22Rv1 (cell line): ENCODE measurements around the gene AGTPBP1.

Experiments
- CTCF ChIP-seq: fragments of 450-650 bp; IDR thresholded peaks from 2 replicates; pipeline ENCODE4 v1.5.1; 2017; ENCODE audit warnings: mild to moderate bottlenecking
- ZFX ChIP-seq: fragments of 450-650 bp; IDR thresholded peaks from 2 replicates; pipeline ENCODE4 v1.6.1; 2017; ENCODE audit warnings: antibody characterized with exemption, borderline replicate concordance

- TF ChIP-seq CTCF (no peak), ZFX (no peak)
Measured at GRCh38 chr9:85741875-85742596, at the start of gene AGTPBP1.
